HG03378 (cell line): ENCODE measurements around the gene DDX52.
"Not testable (repeated sequence)": the region's sequence is repeated elsewhere in the genome, so short reads cannot be mapped to it uniquely, and the experiment has no call there.

Experiments
- ATAC-seq: cut with Tn5 transposase; IDR thresholded peaks from one replicate; pipeline ENCODE4 v1.9.1; 2021; ENCODE audit warnings: mild to moderate bottlenecking, moderate library complexity; ENCODE audit not compliant: unreplicated experiment

The DDX52 gene

GRCh38 chr17:37651849-37652248 lies 8.6 kb upstream of the DDX52 start:
- ATAC-seq = no peak

- no peak for ATAC-seq
Observed at GRCh38 chr17:37650419-37651003, 7.3 kb upstream of the DDX52 start.

- ATAC-seq = no peak
Observed at GRCh38 chr17:37648555-37648954, 5.3 kb upstream of the DDX52 start.

DNA sequence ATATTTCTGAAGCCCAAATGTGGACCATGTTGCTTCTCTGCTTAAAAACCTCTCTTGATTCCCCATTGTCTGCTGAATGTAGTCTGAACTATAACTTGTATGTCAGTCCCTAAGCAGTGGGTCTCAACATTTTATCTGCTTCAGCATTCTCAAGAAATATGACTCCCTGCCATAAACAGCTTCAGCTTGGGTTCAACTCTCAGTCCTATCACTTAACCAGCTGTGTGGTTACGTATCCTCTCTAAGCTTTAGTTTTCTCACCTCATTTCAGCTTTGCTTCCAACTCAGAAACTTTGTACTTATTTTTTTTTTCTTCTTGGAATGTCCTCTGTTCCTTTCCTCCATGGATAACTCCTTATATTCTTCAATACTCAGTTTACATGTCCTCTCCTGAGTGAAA lies 4.6 kb upstream of the DDX52 start:
- no peak for ATAC-seq

DNA sequence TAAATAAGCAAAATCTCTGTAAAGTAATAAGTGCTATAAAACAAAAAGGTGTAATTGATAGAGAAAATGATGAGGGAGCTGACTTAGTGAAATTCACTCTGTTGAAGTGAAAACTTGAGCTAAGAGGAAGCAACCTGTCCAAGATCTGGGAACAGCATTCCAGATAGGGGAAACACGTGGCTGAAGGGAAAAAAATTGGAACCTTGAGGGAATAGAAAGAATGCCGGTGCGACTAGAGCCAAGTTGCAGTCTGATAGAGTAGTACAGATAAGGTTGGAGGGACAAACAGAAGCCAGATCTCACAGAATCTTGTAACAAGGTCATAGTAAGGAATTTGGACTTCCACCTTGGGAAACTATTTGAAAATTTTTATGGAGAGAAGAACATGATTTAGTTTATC lies 623 bp upstream of the DDX52 start:
- ATAC-seq = no peak

DNA sequence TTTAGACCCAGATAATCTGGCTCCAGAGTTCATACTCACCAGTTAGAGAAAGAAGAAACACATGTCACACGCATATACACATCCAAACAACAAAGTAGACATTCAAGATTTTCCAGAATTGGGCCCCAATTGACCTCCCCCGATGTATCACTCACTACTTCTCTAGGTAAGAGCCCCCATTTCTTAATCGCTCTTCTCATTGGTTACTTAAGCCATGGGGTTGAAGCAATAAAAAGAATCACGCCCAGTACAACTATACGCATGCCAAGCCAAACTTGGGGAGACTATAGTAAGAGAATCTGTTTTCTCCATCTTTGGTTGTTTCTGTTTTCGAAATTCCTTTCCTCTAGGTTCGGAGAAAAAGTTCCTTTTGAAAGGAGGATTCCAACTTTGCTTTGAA lies 565 bp downstream of the DDX52 start:
- no peak for ATAC-seq

DNA sequence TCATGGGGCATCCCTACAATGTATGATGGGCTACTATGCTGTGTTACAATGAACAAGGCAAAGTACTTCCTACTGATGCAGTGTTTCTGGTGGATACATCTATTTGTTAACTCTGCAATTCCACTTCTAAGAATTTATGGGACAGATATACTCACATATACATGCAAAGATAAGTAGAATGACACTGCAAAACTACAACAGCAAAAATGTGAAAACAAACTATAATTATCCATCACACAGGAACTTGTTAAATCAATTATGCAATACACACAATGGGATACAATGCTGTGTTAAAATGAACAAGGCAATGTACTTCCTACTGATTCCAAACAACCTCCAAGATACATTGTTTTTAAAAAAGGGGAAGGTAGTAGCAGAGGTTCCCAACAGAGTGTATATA lies 3.2 kb downstream of the DDX52 start:
- no peak for ATAC-seq

- no peak for ATAC-seq
Observed at GRCh38 chr17:37637956-37638355, 5.3 kb downstream of the DDX52 start.

- not testable (repeated sequence) for ATAC-seq
Observed at GRCh38 chr17:37616430-37616829, 26.8 kb downstream of the DDX52 start.

DNA sequence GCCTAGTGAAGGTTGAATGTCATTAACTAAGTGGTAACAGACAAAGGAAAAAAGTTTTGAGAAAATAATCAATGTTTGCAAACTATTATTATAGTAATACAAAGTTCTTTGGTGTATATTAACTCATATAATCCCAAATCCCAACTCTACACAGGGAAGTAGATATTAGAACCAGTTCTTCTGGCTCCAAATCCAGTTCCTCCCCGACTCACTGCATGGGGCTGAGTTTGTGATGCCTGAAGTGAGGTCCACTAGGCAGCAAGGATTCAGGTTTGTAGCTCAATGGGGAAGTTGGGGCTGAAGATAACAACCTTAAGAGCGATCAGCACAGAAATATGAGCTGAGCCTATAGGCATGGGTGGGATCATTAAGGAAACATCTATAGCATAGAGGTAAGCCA lies 28.4 kb downstream of the DDX52 start:
- ATAC-seq = no peak

GRCh38 chr17:37614391-37614790 lies 28.9 kb downstream of the DDX52 start:
- no peak for ATAC-seq

GRCh38 chr17:37610971-37611370 lies 32.3 kb downstream of the DDX52 start:
- no peak for ATAC-seq

GRCh38 chr17:37610041-37610420 lies 33.2 kb downstream of the DDX52 start:
- ATAC-seq = not testable (repeated sequence)

DNA sequence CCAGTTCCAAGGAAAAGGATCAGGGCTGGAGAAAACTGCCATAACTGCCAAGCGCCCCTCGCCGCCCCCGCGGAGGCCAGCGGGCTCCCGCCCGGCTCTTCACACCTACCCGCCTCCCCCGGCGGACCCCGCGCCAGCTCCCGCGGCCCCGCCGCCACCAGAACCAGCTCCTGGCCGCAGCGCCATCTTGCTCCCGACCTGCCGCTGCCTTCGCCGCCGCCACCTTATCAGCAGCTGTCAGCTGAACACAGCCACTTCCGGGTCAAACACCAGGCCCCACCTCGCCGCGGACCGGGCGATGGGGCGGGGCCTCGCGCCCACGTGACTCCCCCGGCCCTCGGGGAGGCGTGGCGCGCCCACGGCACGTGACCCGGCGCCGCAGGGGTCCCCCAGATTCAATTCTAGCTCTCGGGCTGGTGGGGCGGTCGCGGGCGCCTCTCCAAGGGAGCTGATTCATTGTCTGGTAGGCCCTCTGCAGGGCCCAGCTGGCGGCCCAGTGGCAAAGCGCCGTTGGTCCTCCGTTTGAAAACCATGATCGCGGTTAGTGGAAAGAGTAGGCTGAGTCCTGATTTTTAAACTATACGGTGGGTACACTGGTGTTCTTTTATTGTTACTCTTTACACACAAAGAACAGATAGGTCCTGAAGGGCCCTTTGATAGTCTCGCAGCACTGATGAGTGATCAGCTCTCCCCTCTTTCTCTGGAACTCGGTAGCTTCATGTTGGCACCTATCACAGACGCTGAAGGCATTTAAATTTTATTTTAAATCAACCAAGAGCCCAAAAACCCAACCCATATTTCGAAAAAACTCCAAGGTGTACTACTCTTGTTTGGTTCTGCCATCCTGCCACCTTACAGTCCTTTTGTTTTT lies 33.8 kb downstream of the DDX52 start, which contains the start of gene SYNRG:
SYNRG (minus strand) TSS at position 249 of the 871 bp plus-strand sequence; CDS start at position 186, 63 bp downstream.
- ATAC-seq = peak; percentile 64

DNA sequence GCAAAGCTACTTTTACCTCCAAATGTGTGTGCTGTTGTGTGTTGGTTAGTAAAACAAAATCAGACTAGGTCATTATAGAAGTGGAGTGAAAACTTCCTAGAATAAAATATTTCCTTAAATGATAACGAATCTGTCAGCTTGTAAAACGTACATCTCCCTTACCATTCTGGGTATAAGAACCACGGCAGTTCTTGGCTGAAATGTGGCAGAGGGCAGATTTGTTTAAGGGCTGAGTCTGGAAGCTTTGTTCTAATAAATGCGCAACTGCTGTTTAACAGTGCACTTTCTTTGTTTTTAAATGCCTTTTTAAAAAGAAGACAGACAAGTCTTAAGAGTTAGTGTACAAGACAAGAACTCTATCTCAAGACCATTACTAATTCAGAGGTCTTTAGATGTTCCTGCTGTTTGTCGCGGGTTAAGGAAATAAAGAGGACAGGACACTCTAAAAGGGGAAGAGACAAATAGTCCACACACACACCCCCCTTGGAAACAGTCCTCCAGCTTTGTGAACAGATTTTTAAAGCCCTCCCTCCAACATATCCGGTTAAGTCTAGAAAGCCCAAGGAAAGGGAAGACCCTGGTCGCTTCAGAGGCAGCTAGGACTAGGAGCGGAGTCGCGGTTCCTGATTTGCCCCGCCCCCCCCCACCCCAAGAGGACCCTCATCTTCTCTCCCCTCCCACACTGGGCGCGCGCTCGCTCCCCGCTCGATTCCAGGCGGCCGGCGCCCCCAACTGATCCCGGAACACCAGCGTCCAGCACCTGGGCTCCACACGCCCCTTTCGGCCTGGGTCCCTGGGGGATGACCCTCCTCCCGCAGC lies 34.7 kb downstream of the DDX52 start:
- ATAC-seq = no peak

- no peak for ATAC-seq
Observed at GRCh38 chr17:37607637-37608331, 35.5 kb downstream of the DDX52 start.

DNA sequence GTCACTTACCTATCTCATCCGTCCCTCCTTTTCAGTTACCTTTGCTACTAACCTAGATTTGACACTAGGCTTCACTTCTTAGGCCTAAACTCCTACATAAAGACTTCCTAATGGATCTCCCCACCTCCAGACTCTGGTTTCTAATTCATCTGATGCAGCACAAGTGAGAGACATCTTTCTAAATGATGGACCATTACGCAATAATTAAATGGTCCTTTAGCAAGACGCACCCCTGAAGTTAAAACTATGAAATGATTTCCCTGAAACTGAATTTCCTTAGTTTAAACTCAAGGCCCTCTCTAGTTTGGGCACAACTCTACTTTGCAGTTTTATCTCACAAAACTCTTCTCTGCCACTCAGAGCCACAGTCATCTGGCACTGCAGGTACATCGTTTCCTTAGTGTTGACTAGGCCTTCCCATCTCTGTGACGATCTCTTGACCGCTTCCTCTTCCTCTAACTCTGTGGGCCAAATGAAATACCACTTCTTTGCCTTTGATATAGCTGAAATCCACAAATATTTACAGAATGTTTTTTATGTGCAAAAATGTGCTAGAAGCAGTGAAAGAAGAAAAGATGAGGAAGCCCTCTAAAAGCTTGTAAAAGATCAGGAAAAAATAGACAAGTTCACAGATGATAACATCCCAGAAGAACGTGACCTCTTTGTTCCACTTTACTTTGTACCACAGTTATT lies 37.3 kb downstream of the DDX52 start:
- no peak for ATAC-seq

GRCh38 chr17:37605081-37605480 lies 38.2 kb downstream of the DDX52 start:
- ATAC-seq = no peak

GRCh38 chr17:37604556-37604955 lies 38.7 kb downstream of the DDX52 start:
- no peak for ATAC-seq

DNA sequence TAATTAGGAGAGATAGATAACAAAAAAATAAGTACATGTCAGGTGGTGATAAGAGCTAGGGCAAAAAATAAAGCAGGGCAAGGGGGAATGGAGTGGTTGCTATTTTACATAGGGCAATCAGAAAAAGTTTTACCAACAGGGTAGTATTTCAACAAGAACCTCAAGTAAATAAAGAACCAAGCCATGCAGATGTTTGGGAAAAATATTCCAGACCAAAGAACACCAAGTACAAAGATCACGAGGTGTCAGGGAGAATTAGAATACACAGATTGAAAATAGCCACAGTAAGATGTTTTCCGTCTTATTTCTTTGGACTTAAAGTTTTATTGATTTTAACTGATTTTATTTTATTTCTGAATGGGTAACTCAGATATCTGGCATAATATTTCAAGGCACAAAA lies 45.1 kb downstream of the DDX52 start:
- ATAC-seq = no peak
